ENCODE data around the gene SMG1.
A peak's percentile ranks its signal among the peaks of the same experiment; 100 is the strongest.
"Not testable (repeated sequence)": the region's sequence is repeated elsewhere in the genome, so short reads cannot be mapped to it uniquely, and the experiment has no call there.

Gene SMG1

DNA sequence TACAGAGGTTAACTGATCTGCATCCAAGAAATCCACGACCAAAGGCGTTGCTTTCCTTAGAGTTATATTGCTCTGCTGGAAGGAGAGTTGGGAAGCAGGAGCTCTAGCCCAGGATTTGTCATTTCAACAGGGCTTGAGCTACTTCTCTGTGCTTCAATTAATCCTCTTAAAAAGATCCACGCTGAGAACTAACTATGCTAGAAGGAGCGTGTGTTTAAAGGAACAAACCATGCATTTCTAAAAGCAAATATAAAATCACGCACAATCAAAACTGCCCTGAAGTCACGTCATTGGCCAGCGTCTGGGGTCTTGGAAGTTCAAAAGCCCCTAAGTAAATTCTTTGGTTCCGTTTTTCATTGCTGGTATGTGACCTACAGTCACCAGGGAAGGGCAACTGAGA lies 125.9 kb downstream of the SMG1 start:
- no peak for DNase-seq (ENCODE audit: low read depth)

DNA sequence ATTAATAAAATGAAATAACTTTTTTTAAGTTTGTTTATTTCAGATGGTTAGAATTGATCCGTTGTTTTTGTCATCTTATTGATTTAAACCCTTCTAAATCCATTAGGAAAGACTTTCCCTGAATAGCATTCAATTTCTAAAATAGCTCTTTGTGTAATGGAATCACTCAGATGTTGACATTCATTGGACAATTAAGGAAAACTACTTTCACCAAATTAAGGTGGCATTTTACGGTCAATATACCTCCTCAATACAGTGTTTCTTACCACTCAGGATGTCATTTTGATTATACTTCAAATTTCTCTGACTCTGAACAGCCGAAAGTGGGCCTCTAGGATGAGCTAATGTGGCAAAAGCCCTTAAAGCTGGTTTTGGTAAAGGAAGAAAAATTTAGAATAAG lies 126.7 kb downstream of the SMG1 start:
- DNase-seq (ENCODE audit: low read depth): no peak

DNA sequence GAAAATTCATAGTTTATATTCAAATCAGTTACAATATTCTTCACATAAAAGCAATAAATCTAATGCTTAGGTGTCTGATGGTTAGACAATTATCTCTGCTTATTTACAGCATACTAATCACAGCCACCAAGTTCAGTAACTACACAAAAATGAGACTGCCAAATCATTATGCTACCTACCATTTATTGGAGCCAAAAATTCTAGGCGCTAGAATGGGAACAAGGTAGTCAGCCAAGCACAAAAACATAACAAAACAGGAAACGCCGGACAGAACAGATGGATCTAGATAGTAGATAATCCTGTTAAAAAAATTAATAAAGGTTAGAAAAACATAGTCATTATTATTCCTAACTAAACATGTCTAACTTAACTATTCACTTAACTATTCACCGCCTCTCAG lies 128.5 kb downstream of the SMG1 start:
- no peak for DNase-seq (ENCODE audit: low read depth)

DNA sequence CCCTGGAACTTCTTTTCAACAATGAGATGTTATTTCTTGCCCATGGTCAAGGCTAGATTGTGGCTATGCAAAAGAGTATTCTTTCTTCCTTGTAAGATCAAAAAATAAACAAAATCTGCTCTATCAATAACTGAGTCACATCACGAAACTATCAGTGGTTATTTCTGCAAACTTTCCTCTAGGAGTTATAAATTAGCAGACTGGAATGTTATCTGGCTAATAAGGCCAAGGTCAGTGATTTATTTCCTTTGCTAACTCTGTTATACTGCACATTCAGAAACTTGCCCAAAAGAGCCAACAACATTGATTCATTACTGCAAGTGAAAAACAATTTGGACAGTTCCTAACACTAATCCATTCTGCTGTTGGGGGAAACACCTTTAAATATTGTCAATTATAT lies 129.8 kb downstream of the SMG1 start:
- no peak for DNase-seq (ENCODE audit: low read depth)

DNA sequence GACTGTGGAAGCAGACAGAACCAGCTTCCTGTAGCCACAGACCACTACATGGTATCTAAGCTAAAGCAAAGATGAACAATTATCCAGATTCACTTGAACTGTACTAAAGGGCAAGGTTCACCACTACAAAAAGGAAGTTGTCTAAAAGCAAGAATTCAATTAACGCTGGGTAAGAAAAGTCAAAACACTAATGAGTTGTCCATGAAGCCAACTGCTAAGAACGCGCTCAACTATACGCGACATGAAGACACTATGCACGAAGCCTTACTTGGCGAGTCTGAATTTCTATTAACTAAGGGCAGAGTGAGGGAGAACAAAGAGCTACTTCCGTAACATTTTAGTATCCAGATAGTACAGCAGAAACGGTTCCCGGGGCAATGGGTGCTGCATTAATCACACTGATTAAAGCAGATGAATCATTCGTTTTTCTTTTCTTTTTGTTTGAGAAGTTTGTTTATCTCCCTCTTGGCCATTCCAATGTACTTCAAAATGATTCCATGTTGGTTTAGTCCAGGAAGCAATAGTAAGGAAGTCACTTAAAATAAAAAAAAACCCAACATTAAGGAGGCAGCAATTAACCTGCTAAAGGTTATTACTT lies 133.3 kb downstream of the SMG1 start:
- DNase-seq (ENCODE audit: low read depth): no peak

DNA sequence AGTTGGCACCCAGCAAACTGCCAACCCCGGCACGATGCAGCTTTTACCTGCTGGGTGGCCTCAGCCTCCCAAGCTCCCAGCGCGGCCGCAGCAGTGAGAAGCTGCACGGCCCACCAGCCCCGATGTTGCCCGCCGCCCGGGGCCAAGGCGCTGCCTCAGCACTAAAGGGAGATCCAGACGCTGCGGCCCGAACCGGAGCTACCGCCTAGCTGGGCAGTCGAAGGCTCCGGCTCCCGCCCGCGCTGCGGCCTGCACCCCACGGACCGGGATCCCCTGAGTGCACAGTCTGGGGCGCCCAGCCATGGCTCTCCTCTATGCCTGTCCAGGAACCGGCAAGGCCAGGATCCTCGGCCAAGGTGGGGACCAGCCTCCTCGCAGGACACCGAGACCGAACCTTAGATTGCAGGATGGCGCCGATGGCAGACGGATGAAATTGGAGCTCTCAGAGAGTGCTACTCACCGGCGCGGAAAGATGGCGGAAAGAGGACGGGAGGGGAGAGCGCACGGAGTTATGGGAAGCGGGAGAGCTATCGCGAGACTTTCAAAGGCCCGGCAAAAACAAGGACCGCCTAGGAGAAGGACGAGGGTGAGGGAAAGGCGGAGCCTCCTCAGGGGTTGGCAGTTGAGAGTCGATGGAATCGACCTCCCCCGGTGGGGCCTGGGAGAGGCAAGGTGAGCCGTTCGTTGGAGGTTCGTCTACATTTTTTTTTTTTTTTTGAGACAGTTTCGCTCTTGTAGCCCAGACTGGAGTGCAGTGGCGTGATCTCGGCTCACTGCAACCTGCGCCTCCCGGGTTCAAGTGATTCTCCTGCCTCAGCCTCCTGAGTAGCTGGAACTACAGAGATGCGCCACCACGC lies 136.1 kb downstream of the SMG1 start, which contains the start of gene RPS15A:
Gene RPS15A, minus strand, starts transcription at position 485 of the 857 bp plus-strand sequence. CDS start 1,221 bp downstream, outside the sequence.
- DNase-seq (ENCODE audit: low read depth): peak; percentile 98

DNA sequence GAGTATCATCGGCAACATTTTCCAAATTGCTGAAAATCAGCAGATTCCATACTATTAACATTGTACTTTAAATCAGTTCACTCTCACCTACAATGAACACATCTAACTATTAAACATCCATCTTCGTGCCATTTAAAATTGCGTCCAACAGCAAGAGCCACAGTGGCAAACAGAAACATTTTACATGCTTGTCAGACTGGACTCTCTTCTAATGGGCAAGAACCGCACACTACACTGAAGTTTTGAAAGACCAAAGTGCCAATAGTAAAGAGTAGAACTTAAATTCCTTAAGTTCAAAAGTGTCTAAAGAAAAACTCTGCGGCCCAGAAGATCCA lies 136.7 kb downstream of the SMG1 start:
- no peak for DNase-seq (ENCODE audit: low read depth)

DNA sequence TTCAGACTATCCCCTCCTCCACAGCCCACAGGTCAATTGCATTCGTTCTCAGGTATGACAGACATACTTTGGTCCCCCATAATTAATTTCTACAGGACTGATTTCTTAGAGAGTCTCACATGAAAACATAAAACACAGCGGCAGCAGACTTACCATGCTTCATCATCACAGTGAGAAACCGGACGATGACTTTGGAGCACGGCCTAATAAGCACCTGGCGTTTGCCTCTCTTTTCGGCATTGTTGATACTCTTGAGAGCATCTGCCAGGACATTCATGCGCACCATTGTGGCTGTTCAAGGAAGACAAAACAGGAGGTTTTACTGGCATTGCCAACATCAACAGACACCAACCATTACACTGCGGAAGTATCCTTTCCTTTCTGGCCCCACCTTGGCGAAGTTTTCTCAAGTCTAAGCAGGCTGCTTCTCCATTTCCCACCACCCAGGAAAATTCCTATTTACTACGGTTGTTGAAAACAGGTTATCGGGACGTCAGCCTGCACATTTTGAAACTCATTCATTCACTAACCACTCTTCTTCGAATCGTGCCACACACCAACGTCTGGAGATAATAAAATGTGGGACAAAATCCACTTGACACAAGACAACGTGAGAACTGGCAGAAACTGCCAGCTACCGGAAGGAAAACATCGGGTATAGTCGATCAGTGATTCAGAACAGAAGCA lies 137.2 kb downstream of the SMG1 start:
- no peak for DNase-seq (ENCODE audit: low read depth)

DNA sequence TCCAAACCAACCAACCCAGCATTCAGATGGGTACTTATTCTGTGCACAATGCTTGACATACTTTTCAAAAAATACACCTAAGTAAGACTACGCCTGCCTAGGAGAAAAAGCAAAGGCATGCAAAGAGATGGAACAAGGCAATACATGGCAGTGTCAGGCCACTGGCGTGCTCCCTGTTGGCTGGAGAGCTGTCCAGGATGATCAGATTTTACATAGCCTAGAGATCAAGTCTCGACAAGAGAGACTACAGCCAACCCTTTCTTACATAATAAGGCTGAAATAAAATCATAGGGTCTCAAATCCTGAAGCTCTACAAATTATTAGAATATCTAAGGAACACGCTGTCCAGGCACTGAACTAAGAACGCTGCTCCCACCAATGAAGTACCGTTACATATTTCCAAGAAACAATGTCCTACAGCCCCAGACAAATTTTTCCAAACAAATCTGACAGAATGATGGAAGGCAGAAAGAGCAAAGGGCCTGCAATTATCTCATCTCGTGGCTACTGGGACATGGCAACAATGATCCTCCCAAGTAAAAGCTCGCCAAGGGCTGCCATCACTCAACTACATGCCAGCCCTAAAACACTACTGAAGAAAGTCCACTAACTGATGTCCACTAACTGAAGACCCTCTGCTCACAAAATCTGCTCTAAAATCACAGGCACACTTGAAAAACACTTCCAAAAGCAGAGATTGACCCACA lies 141.1 kb downstream of the SMG1 start:
- no peak for DNase-seq (ENCODE audit: low read depth)

DNA sequence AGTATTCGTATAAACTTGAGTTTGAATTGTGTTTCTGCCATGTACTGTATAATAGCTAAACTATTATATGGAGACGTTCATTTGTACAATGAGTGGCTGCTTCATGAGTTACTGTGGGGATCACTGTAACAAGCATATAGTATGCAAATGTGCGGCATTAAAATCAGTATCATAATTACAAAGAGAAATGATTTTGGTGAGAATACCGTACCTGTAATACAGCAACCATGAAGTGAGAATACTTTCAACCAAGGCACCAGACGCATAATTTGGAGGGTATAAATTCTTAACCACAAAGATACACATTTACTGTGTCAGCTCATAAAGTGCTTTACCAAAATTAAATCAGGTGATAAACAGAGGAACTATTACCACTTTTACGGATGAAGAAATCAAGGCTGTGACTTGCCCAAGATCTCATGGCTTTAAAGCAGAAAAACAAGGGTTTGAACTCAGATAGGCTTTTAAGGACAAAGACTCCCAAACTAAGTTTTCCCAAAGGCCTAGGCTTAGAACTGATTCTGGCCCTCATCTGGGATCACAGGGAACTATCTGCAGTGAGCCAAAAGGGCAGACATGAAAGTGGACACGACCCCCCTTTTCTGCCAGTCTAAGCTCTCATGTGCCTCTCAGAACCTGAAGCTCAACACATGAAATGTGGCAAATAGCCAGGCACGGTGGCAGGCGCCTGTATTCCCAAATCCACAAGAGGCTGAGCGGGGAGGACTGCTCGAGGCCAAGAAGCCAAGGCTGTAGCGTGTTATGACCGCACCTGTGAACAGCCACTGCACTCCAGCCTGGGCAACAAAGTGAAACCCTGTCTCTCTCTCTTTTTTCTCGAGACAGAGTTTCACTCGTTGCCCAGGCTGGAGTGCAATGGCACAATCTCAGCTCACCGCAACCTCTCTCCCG lies 142.5 kb downstream of the SMG1 start:
- no peak for DNase-seq (ENCODE audit: low read depth)

DNA sequence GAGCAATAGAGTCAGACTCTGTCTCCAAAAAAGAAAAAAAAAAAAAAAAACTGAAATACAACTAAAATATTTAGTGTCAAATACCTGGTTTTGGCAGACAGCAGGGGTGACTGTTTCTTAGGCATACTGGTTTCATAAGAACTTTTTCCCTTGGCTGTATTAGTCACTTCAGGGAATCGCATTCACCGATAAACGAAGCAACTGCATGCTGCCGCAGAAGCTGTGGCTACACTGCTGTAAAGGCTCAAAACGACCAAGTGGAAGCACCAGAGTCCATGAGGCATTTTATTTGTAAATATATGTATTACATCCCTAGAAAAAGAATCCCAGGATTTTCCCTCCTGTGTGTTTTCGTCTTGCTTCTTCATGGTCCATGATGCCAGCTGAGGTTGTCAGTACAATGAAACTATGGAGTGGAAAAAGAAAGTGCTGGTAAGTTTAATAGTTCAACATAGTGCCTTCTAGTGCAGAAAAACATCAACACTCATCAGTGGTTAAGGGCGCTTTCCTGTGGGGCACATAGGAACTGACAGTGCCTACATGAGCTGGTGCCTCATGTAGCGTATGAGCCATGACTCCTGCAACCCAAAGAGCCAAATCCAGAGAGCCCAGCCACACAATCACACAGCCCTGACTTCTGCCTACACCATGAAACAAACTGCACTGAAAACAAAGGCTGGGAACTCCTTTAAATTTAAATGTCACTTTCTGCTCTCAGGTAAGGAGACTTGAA lies 143.3 kb downstream of the SMG1 start:
- DNase-seq (ENCODE audit: low read depth): no peak

DNA sequence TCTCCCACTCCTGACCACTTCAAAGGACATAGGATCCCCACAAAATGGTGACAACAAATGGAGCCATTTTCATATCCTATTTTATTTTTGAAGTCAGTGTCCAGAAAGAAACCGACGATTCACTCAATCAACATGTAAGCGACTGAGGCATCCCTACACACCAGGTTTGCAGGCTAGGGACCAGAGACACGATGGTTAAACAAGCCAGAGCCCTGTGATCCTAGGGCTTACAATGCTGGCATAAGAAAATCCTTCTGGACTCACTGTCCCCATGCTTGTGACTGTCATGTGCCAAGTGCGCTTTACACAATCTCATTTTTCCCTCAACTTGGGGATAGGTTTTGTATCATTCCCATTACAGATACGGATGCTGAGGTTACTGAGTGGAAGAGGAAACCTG lies 145.0 kb downstream of the SMG1 start:
- DNase-seq (ENCODE audit: low read depth): not testable (repeated sequence)

DNA sequence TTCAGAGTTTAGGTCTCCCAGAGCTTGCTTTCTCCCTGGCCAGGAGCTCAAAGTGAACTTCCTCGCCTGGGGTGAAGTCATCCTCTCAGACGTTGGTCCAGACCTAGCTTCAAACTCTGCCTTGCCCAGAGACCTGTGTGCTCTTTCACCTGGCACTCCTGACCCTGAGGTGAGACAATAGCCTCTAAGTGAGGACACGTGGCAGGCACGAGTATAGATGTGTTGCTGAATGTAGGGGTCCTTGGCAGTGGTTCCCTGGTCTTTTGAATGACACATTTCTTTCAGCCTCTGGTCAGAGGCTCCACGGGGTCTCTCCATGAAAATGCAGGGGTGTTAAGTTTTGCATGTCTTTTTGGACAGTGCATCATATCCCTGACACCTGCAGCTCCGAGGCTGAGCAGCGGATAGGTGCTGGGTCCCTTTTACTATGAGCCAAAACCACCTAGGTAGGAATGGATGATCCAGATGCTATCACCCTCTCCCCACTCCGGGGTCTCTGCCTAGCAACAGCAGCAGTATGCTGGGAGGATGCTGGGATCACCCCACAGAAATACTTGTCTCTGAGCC lies 145.7 kb downstream of the SMG1 start:
- not testable (repeated sequence) for DNase-seq (ENCODE audit: low read depth)

DNA sequence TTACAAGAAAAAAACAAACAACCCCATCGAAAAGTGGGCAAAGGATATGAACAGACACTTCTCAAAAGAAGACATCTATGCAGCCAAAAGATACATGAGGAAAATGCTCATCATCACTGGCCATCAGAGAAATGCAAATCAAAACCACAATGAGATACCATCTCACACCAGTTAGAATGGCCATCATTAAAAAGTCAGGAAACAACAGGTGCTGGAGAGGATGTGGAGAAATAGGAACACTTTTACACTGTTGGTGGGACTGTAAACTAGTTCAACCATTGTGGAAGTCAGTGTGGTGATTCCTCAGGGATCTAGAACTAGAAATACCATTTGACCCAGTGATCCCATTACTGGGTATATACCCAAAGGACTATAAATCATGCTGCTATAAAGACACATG lies 148.5 kb downstream of the SMG1 start:
- DNase-seq (ENCODE audit: low read depth): not testable (repeated sequence)

DNA sequence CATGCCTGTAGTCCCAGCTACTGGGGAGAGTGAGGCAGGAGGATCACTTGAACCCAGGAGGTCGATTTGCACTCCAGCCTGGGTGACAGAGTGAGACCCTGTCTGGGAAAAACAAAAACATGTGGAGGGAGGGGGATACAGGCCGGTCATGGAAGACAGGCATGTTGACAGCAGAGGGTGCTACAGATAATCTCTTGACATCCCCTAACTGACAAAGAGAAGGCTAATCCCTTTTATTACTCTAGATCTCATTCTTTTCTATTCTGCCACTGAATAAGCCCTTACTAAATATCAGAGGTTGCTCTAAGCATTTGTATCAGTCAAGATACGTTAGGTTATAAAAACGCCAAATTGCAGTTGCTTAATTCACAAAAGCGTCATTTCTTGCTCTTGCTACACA lies 149.9 kb downstream of the SMG1 start:
- not testable (repeated sequence) for DNase-seq (ENCODE audit: low read depth)

DNA sequence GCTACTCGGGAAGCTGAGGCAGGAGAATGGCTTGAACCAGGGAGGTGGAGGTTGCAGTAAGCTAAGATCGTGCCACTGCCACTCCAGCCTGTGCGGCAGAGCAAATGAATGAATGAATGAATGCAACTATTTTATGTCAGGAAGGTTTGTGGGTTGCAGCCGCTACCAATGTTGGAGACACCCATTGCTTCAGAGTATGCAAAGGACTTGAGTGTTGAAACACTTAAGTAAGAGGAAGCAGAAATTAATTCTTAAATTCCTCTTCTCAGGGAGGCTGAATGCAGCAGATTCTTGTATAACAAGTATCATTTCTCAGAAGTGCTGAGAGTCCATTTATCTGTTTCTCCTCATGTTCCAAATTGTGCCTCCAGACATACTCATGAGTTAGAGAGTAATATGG lies 151.6 kb downstream of the SMG1 start:
- DNase-seq (ENCODE audit: low read depth): not testable (repeated sequence)

DNA sequence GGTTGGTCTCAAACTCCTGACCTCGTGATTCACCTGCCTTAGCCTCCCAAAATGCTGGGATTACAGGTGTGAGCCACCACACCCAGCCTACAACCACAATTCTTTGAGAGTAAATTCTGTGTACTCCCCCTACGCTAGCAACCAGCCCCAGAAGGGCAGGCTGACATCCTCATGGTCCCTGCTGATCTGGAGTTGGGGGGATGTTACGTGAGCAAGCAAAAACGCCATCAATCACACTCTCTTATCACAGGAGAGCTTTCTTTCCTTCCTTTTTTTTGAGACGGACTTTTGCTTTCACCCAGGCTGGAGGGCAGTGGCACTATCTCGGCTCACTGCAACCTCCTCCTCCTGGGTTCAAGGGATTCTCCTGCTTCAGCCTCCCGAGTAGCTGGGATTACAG lies 154.0 kb downstream of the SMG1 start:
- DNase-seq (ENCODE audit: low read depth): not testable (repeated sequence)

DNA sequence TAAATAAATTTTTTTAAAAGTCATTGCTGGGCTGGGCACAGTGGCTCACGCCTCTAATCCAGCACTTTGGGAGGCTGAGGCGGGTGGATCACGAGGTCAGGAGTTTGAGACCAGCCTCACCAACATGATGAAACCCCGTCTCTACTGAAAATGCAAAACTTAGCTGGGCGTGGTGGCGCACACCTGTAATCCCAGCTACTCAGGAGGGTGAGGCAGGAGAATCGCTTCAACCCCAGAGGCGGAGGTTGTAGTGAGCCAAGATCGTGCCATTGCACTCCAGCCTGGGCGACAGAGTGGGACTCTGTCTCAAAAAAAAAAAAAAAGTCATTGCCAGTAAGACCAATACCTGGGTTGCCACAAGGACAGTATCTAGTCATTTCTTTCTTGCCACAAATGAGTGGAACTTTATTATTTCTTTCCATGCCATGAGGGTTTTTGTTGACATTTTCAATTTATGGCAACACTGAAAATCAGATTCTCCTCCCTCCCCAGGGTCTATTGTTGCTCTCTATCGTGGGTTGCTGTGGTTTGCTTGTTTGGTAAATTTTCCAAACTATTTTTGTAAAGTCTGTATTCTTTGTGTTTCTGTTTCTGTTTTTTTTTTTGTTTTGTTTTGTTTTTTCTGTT lies 155.8 kb downstream of the SMG1 start:
- DNase-seq (ENCODE audit: low read depth): not testable (repeated sequence)

DNA sequence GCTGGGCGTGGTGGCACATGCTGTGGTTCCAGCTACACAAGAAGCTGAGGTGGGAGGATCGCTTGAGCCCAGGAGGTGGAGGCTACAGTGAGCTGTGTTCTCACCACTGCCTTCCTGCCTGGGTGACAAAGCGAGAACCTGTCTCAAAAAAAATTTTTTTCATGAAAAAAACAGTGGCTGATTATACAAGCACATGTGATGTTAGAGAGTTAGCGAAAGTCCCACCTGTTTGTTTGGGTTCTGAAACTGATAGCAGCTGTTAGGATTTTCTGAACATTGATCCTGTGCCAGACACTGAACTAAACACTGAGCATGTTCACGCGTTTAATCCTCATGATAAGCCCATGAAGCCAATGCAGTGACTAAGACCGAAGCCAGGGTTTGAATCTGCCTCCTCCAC lies 159.0 kb downstream of the SMG1 start:
- DNase-seq (ENCODE audit: low read depth): not testable (repeated sequence)

DNA sequence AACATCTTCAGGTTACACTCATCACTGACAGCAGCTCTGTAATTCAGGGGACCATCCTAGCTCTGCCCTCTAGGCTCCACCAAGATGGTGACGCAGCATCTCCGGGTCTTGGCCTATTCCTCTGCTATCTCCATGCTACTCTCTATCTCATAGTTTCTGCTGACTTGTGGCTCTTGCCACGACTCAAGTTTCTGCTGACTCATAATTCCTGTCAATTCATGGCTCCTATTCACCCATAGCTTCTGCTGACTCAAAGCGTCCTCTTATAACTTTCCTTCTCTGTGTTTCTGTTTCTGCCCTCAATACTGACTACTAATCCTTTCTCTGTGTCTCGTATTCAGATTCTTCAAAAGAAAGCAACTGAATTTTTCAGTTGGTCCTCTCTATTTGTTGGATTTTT lies 163.5 kb downstream of the SMG1 start:
- DNase-seq (ENCODE audit: low read depth): not testable (repeated sequence)

Measured in iris pigment epithelial cell (primary cell).